HepG2 (cell line): ENCODE results near the gene HYOU1. TPM values are rescaled to one million over a fixed set of nuclear protein-coding genes. Genes with fewer than 3 reads are reported as not detected.

ENCODE experiments used
- AKNA ChIP-seq: sonication (generic); formaldehyde crosslinking; IDR thresholded peaks from 2 replicates; pipeline ENCODE4 v1.4.0; 2020; ENCODE audit warnings: missing genetic modification reagents, borderline replicate concordance
- DPF2 ChIP-seq: sonication (generic); formaldehyde crosslinking; IDR thresholded peaks from 2 replicates; pipeline ENCODE4 v1.4.0; 2020; ENCODE audit warnings: mild to moderate bottlenecking, low read depth, missing genetic modification reagents, borderline replicate concordance
- EHMT2 ChIP-seq: fragments of 200-600 bp; sonication (generic); IDR thresholded peaks from 2 replicates; pipeline ENCODE4 v1.7.0; 2017; ENCODE audit warnings: antibody characterized with exemption, low read depth, low read length, borderline replicate concordance
- FOXA1 ChIP-seq, 2 experiments: fragments of 450-650 bp in 1 of 2; sonication (generic) in 1 of 2; formaldehyde crosslinking in 1 of 2; IDR thresholded peaks; 2 replicates each; pipeline versions ENCODE4 v1.4.0 to v1.6.1; 2016 to 2020; ENCODE audit warnings: missing genetic modification reagents in 1 of 2
- POLR2G ChIP-seq: fragments of 200-400 bp; formaldehyde crosslinking; IDR thresholded peaks from 2 replicates; pipeline ENCODE4 v1.6.1; 2018; ENCODE audit warnings: mild to moderate bottlenecking, low read depth, low read length, moderate library complexity
- RBFOX2 ChIP-seq: fragments of 200-400 bp; formaldehyde crosslinking; IDR thresholded peaks from 2 replicates; pipeline ENCODE4 v1.6.1; 2017; ENCODE audit warnings: low read depth, mild to moderate bottlenecking, low read length
- RBM22 ChIP-seq: fragments of 200-400 bp; formaldehyde crosslinking; optimal IDR thresholded peaks from 2 replicates; pipeline ENCODE3; 2017; ENCODE audit warnings: mild to moderate bottlenecking, low read length, moderate library complexity
- RXRB ChIP-seq: IDR thresholded peaks from 2 replicates; pipeline ENCODE4 v1.6.1; 2016; ENCODE audit warnings: borderline replicate concordance, missing genetic modification reagents, missing compliant biosample characterization
- SSRP1 ChIP-seq: IDR thresholded peaks from 2 replicates; pipeline ENCODE4 v1.6.1; 2016; ENCODE audit warnings: control low read depth
- ZFP36 ChIP-seq: fragments of 150-350 bp; IDR thresholded peaks from 2 replicates; pipeline ENCODE4 v1.6.1; 2018; ENCODE audit warnings: borderline replicate concordance, low read length, low read depth; ENCODE audit not compliant: partially characterized antibody
- ZNF335 ChIP-seq: sonication (generic); formaldehyde crosslinking; IDR thresholded peaks from 2 replicates; pipeline ENCODE4 v1.4.0; 2020; ENCODE audit warnings: missing genetic modification reagents
- ZNF431 ChIP-seq: sonication (generic); formaldehyde crosslinking; IDR thresholded peaks from 2 replicates; pipeline ENCODE4 v1.9.0; 2022; ENCODE audit warnings: missing genetic modification reagents, low read depth, mild to moderate bottlenecking, borderline replicate concordance
- ZNF441 ChIP-seq: sonication (generic); formaldehyde crosslinking; IDR thresholded peaks from 2 replicates; pipeline ENCODE4 v1.7.0; 2021; ENCODE audit warnings: missing genetic modification reagents, borderline replicate concordance
- ZNF678 ChIP-seq: sonication (generic); formaldehyde crosslinking; IDR thresholded peaks from 2 replicates; pipeline ENCODE4 v1.4.0; 2020; ENCODE audit warnings: mild to moderate bottlenecking, missing genetic modification reagents
- polyA plus RNA-seq, 8 experiments: library from polyadenylated mRNA; depleted of rRNA in 3 of 8; stranded (reverse) in 7 of 8; unstranded in 1 of 8; fragments of >200 nt; fragmentation: Illumina TruSeq in 4 of 8; extraction: Trizol in 4 of 8; gene quantifications; 2 replicates each; pipeline versions ENCODE4 v1.2.1 to v1.2.3, GENCODE V29; 2011 to 2016; ENCODE audit warnings: low read depth in 4 of 8, missing spikeins in 1 of 8, mixed read lengths in 1 of 8; ENCODE audit not compliant: insufficient read depth in 1 of 8
- total RNA-seq, 5 experiments: library from RNA; depleted of rRNA; stranded (reverse); fragments of >200 nt; fragmentation: Illumina TruSeq; extraction: Trizol; gene quantifications; 2 replicates each; pipeline ENCODE4 v1.2.3, GENCODE V29; 2016; ENCODE audit warnings: low read depth in 1 of 5
- TF ChIP-seq, protein P1 (sequence below): sonication (generic); formaldehyde crosslinking; IDR thresholded peaks from 2 replicates; pipeline ENCODE4 v1.5.0; 2020; ENCODE audit warnings: mild to moderate bottlenecking, missing genetic modification reagents
- TF ChIP-seq, protein P2 (sequence below): fragments of 450-650 bp; IDR thresholded peaks from 2 replicates; pipeline ENCODE4 v1.6.1; 2017; ENCODE audit warnings: mild to moderate bottlenecking

The HYOU1 gene
- total and polyA plus RNA-seq, 2 of the 13 experiments (the other 11 are each of a cell fraction or from before 2014, with no cell fraction given) = 127 to 155 TPM

DNA sequence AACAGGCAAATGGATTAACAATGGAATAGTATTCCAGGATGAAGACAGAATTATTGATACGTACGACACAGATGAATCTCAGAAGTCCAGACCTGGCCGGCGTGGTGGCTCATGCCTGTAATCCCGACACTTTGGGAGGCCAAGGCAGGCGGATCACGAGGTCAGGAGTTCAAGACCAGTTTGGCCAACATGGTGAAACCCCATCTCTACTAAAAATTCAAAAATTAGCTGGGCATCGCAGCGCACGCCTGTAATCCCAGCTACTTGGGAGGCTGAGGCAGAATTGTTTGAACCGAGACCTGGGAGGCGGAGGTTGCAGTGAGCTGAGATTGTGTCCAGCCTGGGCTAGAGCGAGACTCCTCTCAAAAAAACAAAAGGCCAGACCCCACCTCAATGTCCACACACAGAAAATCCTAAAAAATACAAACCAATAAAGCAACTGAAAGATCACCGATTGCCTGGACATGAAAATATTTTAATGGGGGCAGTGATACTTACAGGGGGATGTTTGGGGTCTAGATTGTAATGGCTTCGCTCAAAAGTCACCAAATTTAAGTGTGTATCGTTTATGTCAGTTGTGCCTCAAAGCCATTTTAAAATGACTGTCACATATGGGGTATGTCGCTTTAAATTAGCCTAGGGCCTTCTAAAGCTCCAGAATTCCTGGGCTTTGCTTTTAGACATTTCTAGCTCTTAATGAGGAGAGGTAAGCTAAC lies 42.6 kb downstream of the HYOU1 start (continued):
- TF ChIP-seq RBM22 (peak; percentile 76), ZNF441 (CRISPR knock-in tag) (no peak), POLR2G (peak; percentile 55), AKNA (CRISPR knock-in tag) (no peak), DPF2 (no peak), RBFOX2 (peak; percentile 59), ZNF431 (CRISPR knock-in tag) (no peak), ZNF678 (no peak), SSRP1 (CRISPR knock-in tag) (0 out of 2 replicates have a peak, but pooled peaks have one; percentile 27), ZFP36 (no peak), RXRB (CRISPR knock-in tag) (no peak), FOXA1 (IDR thresholded peaks at IDR 0.05) (no peak), FOXA1 (CRISPR knock-in tag; IDR thresholded peaks at IDR 0.05) (no peak), EHMT2 (no peak), ZNF335 (CRISPR knock-in tag) (no peak)
- TF ChIP-seq, protein P1, sequence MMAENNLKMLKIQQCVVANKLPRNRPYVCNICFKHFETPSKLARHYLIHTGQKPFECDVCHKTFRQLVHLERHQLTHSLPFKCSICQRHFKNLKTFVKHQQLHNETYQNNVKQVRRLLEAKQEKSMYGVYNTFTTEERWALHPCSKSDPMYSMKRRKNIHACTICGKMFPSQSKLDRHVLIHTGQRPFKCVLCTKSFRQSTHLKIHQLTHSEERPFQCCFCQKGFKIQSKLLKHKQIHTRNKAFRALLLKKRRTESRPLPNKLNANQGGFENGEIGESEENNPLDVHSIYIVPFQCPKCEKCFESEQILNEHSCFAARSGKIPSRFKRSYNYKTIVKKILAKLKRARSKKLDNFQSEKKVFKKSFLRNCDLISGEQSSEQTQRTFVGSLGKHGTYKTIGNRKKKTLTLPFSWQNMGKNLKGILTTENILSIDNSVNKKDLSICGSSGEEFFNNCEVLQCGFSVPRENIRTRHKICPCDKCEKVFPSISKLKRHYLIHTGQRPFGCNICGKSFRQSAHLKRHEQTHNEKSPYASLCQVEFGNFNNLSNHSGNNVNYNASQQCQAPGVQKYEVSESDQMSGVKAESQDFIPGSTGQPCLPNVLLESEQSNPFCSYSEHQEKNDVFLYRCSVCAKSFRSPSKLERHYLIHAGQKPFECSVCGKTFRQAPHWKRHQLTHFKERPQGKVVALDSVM (CRISPR knock-in tag) = no peak
- TF ChIP-seq, protein P2, sequence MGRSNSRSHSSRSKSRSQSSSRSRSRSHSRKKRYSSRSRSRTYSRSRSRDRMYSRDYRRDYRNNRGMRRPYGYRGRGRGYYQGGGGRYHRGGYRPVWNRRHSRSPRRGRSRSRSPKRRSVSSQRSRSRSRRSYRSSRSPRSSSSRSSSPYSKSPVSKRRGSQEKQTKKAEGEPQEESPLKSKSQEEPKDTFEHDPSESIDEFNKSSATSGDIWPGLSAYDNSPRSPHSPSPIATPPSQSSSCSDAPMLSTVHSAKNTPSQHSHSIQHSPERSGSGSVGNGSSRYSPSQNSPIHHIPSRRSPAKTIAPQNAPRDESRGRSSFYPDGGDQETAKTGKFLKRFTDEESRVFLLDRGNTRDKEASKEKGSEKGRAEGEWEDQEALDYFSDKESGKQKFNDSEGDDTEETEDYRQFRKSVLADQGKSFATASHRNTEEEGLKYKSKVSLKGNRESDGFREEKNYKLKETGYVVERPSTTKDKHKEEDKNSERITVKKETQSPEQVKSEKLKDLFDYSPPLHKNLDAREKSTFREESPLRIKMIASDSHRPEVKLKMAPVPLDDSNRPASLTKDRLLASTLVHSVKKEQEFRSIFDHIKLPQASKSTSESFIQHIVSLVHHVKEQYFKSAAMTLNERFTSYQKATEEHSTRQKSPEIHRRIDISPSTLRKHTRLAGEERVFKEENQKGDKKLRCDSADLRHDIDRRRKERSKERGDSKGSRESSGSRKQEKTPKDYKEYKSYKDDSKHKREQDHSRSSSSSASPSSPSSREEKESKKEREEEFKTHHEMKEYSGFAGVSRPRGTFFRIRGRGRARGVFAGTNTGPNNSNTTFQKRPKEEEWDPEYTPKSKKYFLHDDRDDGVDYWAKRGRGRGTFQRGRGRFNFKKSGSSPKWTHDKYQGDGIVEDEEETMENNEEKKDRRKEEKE = no peak
